Vagina (tissue), 2 donors: ENCODE results near the gene ASB14.

ENCODE experiments used
- CTCF ChIP-seq, 3 experiments: fragments of 450-650 bp in 2 of 3; fragments of 200-600 bp in 1 of 3; sonication (generic) in 1 of 3; IDR thresholded peaks; one replicate each; pipeline ENCODE4 v1.5.1; 2017 to 2019; ENCODE audit warnings: antibody characterized with exemption in 3 of 3, mild to moderate bottlenecking in 2 of 3, moderate library complexity in 2 of 3
- POLR2A ChIP-seq, 2 donors: fragments of 450-650 bp; IDR thresholded peaks; one replicate each; pipeline ENCODE4 v1.6.1; 2017; ENCODE audit warnings: antibody characterized with exemption in 2 of 2, mild to moderate bottlenecking in 2 of 2, moderate library complexity in 2 of 2
- POLR2AphosphoS5 ChIP-seq, 2 donors: sonication (generic); formaldehyde crosslinking; IDR thresholded peaks; one replicate each; pipeline ENCODE4 v1.9.0; 2017; ENCODE audit warnings: antibody characterized with exemption in 2 of 2, mild to moderate bottlenecking in 2 of 2, low read depth in 1 of 2; ENCODE audit not compliant: insufficient read depth in 1 of 2

- TF ChIP-seq CTCF (IDR thresholded peaks at IDR 0.05) (no peak), POLR2AphosphoS5 (IDR thresholded peaks at IDR 0.05; ENCODE audit: insufficient read depth in 1 of 2, low read depth in 1 of 2) (no peak), POLR2A (IDR thresholded peaks at IDR 0.05) (no peak)
These were observed 34.8 kb downstream of the ASB14 start for GRCh38 chr3:57257678-57258077.
